ENCODE results near the gene NDUFS4. TPM values are rescaled to one million over a fixed set of nuclear protein-coding genes. Genes with fewer than 3 reads are reported as not detected.

NDUFS4 gene
- total and polyA plus RNA-seq, 9 of the 15 experiments (the other 6 are each of a cell fraction or from before 2014, with no cell fraction given), result 68.7 to 313 (median 113) TPM

- no peak for TF ChIP-seq REST (IDR thresholded peaks at IDR 0.05; ENCODE audit: borderline replicate concordance)
- TF ChIP-seq REST (CRISPR knock-in tag; IDR thresholded peaks at IDR 0.05; ENCODE audit: low read depth), result no peak
- TF ChIP-seq EP300 (IDR thresholded peaks at IDR 0.05; ENCODE audit: low read length), result peak; percentile 75
- no peak for TF ChIP-seq E2F1 (CRISPR knock-in tag; IDR thresholded peaks at IDR 0.05)
- TF ChIP-seq LARP7 (IDR thresholded peaks at IDR 0.05), result no peak
- TF ChIP-seq TCF3 (CRISPR knock-in tag; IDR thresholded peaks at IDR 0.05), result peak; percentile 77
- no peak for TF ChIP-seq ZNF408 (CRISPR knock-in tag; IDR thresholded peaks at IDR 0.05; ENCODE audit: low read depth)
- peak; percentile 67 for TF ChIP-seq CBFA2T2 (conservative IDR thresholded peaks at IDR 0.05)
- 0 out of 2 replicates have a peak, but pooled peaks have one; percentile 20 for TF ChIP-seq BACH1 (tag; IDR thresholded peaks at IDR 0.05)
- peak; percentile 40; the same call in 1 of the 2 replicates for TF ChIP-seq TAL1 (IDR thresholded peaks at IDR 0.05)
- TF ChIP-seq C11orf30 (IDR thresholded peaks at IDR 0.05; ENCODE audit: low read depth), result peak; percentile 45
- peak; percentile 36; the same call in 1 of the 2 replicates for TF ChIP-seq GATA2 (CRISPR knock-in tag; IDR thresholded peaks at IDR 0.05)
- no peak for TF ChIP-seq SP2 (IDR thresholded peaks at IDR 0.05; ENCODE audit: extremely low read depth, low read depth, low read length, poor library complexity, severe bottlenecking)
- TF ChIP-seq XRCC4 (IDR thresholded peaks at IDR 0.05; ENCODE audit: extremely low read depth, insufficient read depth, insufficient read length), result no peak
- peak; percentile 46 to 70; a peak in 3 of 4 replicates for TF ChIP-seq HDAC1 (IDR thresholded peaks at IDR 0.05)
- peak; percentile 68; the same call in 1 of the 2 replicates for TF ChIP-seq HDAC2 (IDR thresholded peaks at IDR 0.05)
- peak; percentile 39; the same call in 1 of the 2 replicates for TF ChIP-seq MTA2 (IDR thresholded peaks at IDR 0.05; ENCODE audit: low read depth)
- no peak for TF ChIP-seq RBFOX2 (IDR thresholded peaks at IDR 0.05; ENCODE audit: low read depth, low read length)
- TF ChIP-seq NCOR1 (IDR thresholded peaks at IDR 0.05), result peak; percentile 69
- no peak for TF ChIP-seq MAZ (CRISPR knock-in tag; conservative IDR thresholded peaks at IDR 0.05 in 1 of 2, IDR thresholded peaks at IDR 0.05 in 1 of 2)
- TF ChIP-seq CREB3 (tag; conservative IDR thresholded peaks at IDR 0.05; ENCODE audit: low read depth), result no peak
These were observed 17.0 kb upstream of the NDUFS4 start (continued) for GRCh38 chr5:53543401-53543800.
